Small intestine (tissue), 16 donors: ENCODE results near the gene RNPEPL1. TPM values are rescaled to one million over a fixed set of nuclear protein-coding genes. Genes with fewer than 3 reads are reported as not detected.
"Not testable (repeated sequence)": the region's sequence is repeated elsewhere in the genome, so short reads cannot be mapped to it uniquely, and the experiment has no call there.

Experiments used
- DNase-seq, 2 donors: peaks; one replicate each; pipeline versions ENCODE4 v3.0.0 to v3.0.0-alpha.2; 2013
- FAIRE-seq: peaks from 2 replicates; lab custom pipeline; 2012; peaks lifted over from hg19 to GRCh38; lab: Jason Lieb, UNC
- H3K27ac ChIP-seq, 3 donors: one replicate each; pipeline ENCODE4 v1.5.1; 2013; ENCODE audit warnings: low read length in 2 of 3, mild to moderate bottlenecking in 2 of 3, control low read depth in 1 of 3, inconsistent platforms in 1 of 3, low read depth in 1 of 3, moderate library complexity in 1 of 3
- H3K27me3 ChIP-seq, 3 donors: one replicate each; pipeline ENCODE4 v1.6.1; 2013; ENCODE audit warnings: low read length in 3 of 3, inconsistent platforms in 1 of 3; ENCODE audit not compliant: control insufficient read depth in 3 of 3, insufficient read depth in 3 of 3
- H3K36me3 ChIP-seq, 3 donors: one replicate each; pipeline ENCODE4 v1.6.1; 2013; ENCODE audit warnings: low read length in 3 of 3, inconsistent platforms in 1 of 3, low read depth in 1 of 3, mild to moderate bottlenecking in 1 of 3, moderate library complexity in 1 of 3; ENCODE audit not compliant: control insufficient read depth in 3 of 3, insufficient read depth in 2 of 3
- H3K4me1 ChIP-seq, 3 donors: one replicate each; pipeline ENCODE4 v1.6.1; 2013; ENCODE audit warnings: low read length in 2 of 3, inconsistent platforms in 1 of 3, low read depth in 1 of 3, mild to moderate bottlenecking in 1 of 3, moderate library complexity in 1 of 3; ENCODE audit not compliant: control insufficient read depth in 3 of 3, insufficient read depth in 2 of 3
- H3K4me3 ChIP-seq, 3 donors: one replicate each; pipeline ENCODE4 v1.5.1; 2013; ENCODE audit warnings: low read length in 3 of 3, control low read depth in 1 of 3, inconsistent platforms in 1 of 3, low read depth in 1 of 3, mild to moderate bottlenecking in 1 of 3, moderate library complexity in 1 of 3
- H3K9me3 ChIP-seq, 2 donors: one replicate each; pipeline ENCODE4 v1.6.1; 2013; ENCODE audit warnings: low read depth in 1 of 2, low read length in 1 of 2; ENCODE audit not compliant: control insufficient read depth in 2 of 2, insufficient read depth in 1 of 2
- WGBS, 3 donors: extraction: QIAGEN DNeasy Blood & Tissue Kit; methylation state at CpG; one replicate each; pipeline ENCODE4 v1.1.7; 2013; 5-methylcytosine and 5-hydroxymethylcytosine counted together
- long read RNA-seq, 10 donors: transcript quantifications; one replicate each; lab custom pipeline, GENCODE V29; 2026
- polyA plus RNA-seq, 4 donors: library from polyadenylated mRNA; stranded (reverse) in 3 of 4; unstranded in 1 of 4; fragments of 200-250 nt in 3 of 4; fragments of 120-200 nt in 1 of 4; gene quantifications; one replicate each; pipeline versions ENCODE4 v1.2.1 to v1.2.3, GENCODE V29; 2013
- donor health status: healthy with polysubstance abuse.
- donor health status: control.
- donor health status: control.
- donor health status: Bipolar disorder and iron deficiency.
- donor health status: healthy.

Gene RNPEPL1
- polyA plus RNA-seq = 100 to 1,000 TPM in 3 of 4 donors, 10 to 100 TPM in 1; 63.6 to 149 (median 115) TPM
- long read RNA-seq, donor 1 = 0 reads
- long read RNA-seq, donor 2, full-length matches to known transcripts = 4 of 4 reads
- long read RNA-seq, donor 2, partial matches to known transcripts = 0 of 4 reads
- long read RNA-seq, donor 2, other reads (novel, unspliced or antisense) = 0 of 4 reads
- long read RNA-seq, donor 3, full-length matches to known transcripts = 10 of 15 reads
- long read RNA-seq, donor 3, partial matches to known transcripts = 5 of 15 reads
- long read RNA-seq, donor 3, other reads (novel, unspliced or antisense) = 0 of 15 reads
- long read RNA-seq, donor 4 = 0 reads
- long read RNA-seq, donor 5, full-length matches to known transcripts = 4 of 4 reads
- long read RNA-seq, donor 5, partial matches to known transcripts = 0 of 4 reads
- long read RNA-seq, donor 5, other reads (novel, unspliced or antisense) = 0 of 4 reads
- long read RNA-seq, donor 6, full-length matches to known transcripts = 10 of 10 reads
- long read RNA-seq, donor 6, partial matches to known transcripts = 0 of 10 reads
- long read RNA-seq, donor 6, other reads (novel, unspliced or antisense) = 0 of 10 reads
- long read RNA-seq, donor 7 = 0 reads
- long read RNA-seq, donor 8 = 0 reads
- long read RNA-seq, donor 9, full-length matches to known transcripts = 3 of 17 reads
- long read RNA-seq, donor 9, partial matches to known transcripts = 14 of 17 reads
- long read RNA-seq, donor 9, other reads (novel, unspliced or antisense) = 0 of 17 reads
- long read RNA-seq, donor 10, full-length matches to known transcripts = 10 of 60 reads
- long read RNA-seq, donor 10, partial matches to known transcripts = 50 of 60 reads
- long read RNA-seq, donor 10, other reads (novel, unspliced or antisense) = 0 of 60 reads

DNA sequence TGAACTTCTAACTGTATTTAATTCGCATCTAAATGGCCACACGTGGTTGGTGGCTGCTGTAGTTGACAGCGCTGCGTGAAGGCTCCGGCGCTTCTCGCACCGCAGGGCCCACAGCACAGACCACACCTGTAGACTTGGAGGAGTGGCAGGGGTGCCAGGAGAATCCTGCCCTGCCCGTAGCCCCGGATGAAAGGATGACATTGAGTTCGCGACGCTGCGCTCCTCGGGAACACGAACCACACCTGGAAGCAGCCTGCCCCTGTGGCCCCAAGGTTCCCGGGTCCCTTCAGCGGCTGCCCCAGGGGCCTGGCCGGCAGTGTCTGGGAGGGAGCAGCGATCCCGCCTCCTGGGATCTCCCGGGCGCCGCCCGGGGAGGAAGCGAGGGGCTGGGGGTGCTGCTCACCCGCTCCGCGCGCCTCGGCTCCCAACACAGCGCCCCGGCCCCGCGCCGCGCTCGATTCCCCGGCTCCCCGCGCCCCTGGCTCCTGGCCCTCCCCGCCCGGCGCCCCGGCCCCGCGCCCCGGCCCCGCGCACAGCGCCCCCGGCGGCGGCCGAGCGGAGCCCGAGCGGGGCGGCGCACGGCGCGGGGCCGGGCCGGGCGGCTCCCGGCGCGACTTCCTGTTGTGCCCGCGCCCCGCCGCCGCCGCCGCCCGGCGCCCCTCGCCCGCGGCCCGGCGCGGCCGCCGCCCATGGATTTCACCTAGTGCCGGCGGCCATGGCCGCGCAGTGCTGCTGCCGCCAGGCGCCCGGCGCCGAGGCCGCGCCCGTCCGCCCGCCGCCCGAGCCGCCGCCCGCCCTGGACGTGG, at the start of gene RNPEPL1:
RNPEPL1 (plus strand) TSS at position 613 of the 806 bp plus-strand sequence; CDS start at position 716, 103 bp downstream.
- H3K4me3 ChIP-seq = peak within 1 kb of the TSS; percentile 71 to 80 (median 74)
- WGBS, 3 donors = 0 to 1% (median 1%) methylated on average over 25 to 106 of the region's 106 CpGs
- peaks cover 0 to 43% (median 2%) of the 10 kb centered on the region in 3 donors for H3K36me3 ChIP-seq
- peak; percentile 64 to 82 for DNase-seq
- H3K4me1 ChIP-seq = peaks cover 10 to 52% (median 19%) of the 10 kb centered on the region in 3 donors
- no peaks in the 10 kb centered on the region for H3K9me3 ChIP-seq
- no peaks in the 10 kb centered on the region for H3K27me3 ChIP-seq
- H3K27ac ChIP-seq = peak within 1 kb of the TSS; percentile 95 to 98 (median 96)
- no peak for FAIRE-seq

DNA sequence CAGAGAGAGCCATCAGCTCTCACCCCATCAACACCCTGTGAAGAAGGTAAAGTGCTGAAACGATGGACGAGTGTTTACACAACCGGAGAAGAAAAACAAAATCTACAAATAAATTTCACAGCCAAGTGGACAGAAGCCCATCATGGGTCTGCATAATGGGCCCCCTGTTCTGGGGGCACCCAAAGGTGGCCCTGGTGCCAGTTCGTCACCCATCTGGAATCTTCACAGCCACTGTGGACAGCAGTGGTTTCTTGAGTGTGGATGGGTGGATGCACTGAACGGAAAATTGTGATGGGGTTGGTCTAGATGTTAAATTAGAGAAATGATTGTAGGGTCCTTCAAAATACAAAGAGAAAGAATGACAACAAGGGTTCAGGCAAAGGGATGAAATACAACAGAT, 49.3 kb upstream of the RNPEPL1 start:
- Histone ChIP-seq H3K27me3 (peaks cover 0 to 18% (median 0%) of the 10 kb centered on the region in 3 donors), H3K9me3 (peaks cover 0 to 9% of the 10 kb centered on the region in 2 donors), H3K4me1 (no peaks in the 10 kb centered on the region), H3K36me3 (peaks cover 3 to 16% (median 4%) of the 10 kb centered on the region in 3 donors), H3K4me3 (no peak overlapping the region), H3K27ac (no peak overlapping the region)
- DNase-seq (no peak), FAIRE-seq (no peak)
- 91 to 96% (median 95%) methylated on average over 5 of the region's 5 CpGs for WGBS, 3 donors

DNA sequence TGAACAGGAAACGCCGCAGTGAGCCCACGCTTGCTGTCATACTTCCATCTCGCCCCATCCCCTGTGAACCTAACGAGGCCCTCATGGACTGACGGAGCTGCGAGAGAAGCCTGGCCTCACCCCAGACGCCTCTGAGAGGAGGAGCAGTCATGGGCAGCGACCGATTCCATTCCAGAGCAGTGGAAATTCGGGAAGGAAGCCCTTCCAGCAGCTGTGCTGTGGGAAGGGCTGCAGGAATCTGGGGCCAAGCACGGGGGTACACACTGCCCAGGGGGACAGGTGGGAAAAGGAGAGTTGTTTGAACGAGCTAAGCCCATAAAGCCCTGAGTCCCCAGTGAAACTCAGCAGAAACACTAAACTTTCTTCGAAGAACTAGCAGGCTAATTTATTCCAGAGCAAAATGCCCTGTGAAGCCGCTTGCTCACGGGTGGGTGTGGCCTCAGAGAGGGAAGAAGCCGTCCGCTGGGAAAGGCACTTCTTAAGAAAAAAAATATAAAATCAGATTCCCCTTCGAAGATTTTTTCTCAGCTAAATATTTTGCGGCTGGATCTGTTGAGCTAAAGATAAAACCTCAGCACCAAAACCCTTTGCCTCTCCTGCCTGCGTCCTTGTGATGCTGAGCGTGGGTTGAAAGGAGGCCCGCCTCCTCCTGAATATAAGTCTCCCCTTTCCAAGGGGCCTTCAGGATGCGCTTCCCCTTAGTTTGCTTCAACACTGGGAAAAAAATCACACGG, 48.7 kb upstream of the RNPEPL1 start:
- Histone ChIP-seq H3K36me3 (peaks cover 3 to 20% (median 4%) of the 10 kb centered on the region in 3 donors), H3K27ac (no peak overlapping the region), H3K27me3 (peaks cover 0 to 18% (median 0%) of the 10 kb centered on the region in 3 donors), H3K4me3 (no peak overlapping the region), H3K9me3 (peaks cover 0 to 12% of the 10 kb centered on the region in 2 donors), H3K4me1 (no peaks in the 10 kb centered on the region)
- DNase-seq (no peak), FAIRE-seq (no peak)
- 55 to 81% (median 81%) methylated on average over 25 of the region's 25 CpGs for WGBS, 3 donors

DNA sequence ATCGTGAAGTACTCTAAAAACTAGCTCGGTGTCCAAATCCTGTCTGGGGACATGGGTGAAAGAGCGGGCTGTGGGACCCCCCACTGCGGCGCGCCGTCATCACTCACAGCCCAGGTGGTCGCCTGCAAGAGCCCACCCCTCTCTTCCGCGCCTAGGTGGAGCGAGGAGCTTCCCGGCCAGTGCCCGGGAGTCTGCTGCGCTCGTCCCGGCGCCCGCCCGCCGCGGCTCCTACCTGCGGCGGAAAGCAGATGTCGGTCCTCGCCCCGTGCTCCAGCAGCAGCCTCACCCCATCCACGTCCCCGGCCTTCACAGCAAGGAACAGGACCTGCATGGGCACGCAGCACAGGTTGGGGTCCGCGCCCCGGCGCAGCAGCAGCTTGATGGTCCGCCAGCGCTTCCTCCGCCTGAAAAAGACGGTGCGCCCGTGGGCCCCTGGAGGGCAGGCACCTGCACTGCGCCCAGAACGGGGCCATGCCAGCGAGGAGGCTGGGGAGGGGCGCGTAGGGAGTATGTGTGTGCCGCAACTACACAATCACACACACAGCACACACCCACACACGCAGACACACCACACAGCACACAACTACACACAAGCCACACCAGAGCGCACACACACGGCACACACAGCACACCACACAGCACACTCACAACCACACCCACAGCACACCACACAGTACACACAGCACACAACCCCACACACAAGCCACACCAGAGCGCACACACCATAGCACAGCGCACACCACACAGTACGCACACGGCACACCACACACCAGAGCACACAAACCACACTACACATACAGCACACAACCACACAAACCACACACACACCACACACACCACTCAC, 47.9 kb upstream of the RNPEPL1 start:
- no peak for FAIRE-seq
- H3K4me3 ChIP-seq = no peak overlapping the region

DNA sequence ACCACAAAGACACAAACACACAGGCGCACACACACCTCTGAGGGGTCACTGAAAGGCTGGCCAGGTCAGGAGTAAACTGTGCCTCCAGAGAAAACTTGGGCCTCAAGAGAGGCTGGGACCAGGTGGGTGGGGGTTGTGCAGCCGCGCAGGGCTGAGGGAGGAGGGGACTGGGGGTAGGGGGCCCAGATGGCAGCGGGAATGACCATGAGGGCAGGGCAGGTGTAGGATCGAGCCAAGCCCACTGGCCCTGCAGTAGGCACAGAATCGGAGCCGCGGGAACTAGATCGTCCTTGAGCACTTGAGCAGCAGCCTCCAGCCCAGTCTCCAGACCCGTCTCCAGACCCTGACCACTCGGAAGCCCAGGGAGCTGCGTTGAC, 47.3 kb upstream of the RNPEPL1 start:
- DNase-seq (no peak), FAIRE-seq (no peak)
- peaks cover 3 to 31% (median 6%) of the 10 kb centered on the region in 3 donors for H3K36me3 ChIP-seq
- no peak overlapping the region for H3K4me3 ChIP-seq
- no peak overlapping the region for H3K27ac ChIP-seq
- 88 to 95% (median 92%) methylated on average over 12 of the region's 12 CpGs for WGBS, 3 donors
- peaks cover 0 to 25% of the 10 kb centered on the region in 2 donors for H3K9me3 ChIP-seq
- H3K4me1 ChIP-seq = no peaks in the 10 kb centered on the region
- peaks cover 0 to 18% (median 0%) of the 10 kb centered on the region in 3 donors for H3K27me3 ChIP-seq

More for the DNA sequence above, 47.9 kb upstream of the RNPEPL1 start:
- Histone ChIP-seq H3K27me3 (peaks cover 0 to 18% (median 0%) of the 10 kb centered on the region in 3 donors), H3K27ac (no peak overlapping the region), H3K36me3 (peaks cover 3 to 25% (median 6%) of the 10 kb centered on the region in 3 donors), H3K9me3 (peaks cover 0 to 19% of the 10 kb centered on the region in 2 donors), H3K4me1 (no peaks in the 10 kb centered on the region)
- 31 to 62% (median 61%) methylated on average over 43 to 52 of the region's 52 CpGs for WGBS, 3 donors
- DNase-seq = peak in 1 of 2 donors; percentile 24

- not testable (repeated sequence) for DNase-seq
Measured at GRCh38 chr2:240521885-240522284, 46.4 kb upstream of the RNPEPL1 start.

DNA sequence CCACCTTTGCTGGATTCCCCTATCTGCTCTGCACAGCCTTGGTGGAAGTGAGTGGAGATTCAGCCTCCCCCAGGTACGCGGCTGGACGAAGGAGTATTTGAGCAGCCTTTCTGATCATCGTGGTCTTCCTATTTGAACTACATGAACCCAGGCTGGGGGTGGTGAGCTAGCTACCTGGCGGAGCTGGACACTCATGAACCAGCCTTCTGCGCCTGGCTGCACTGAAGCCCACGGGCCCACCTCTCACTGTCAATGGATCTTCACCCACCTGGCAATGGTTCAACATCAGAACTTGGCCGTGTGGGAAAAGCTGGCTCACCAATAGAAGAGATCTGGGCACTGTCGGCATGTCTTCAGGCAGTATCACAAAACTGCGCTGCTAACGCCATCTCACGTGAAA, 45.9 kb upstream of the RNPEPL1 start:
- 96 to 98% (median 97%) methylated on average over 12 of the region's 12 CpGs for WGBS, 3 donors
- Histone ChIP-seq H3K4me3 (no peak overlapping the region), H3K27ac (no peak overlapping the region), H3K36me3 (peaks cover 3 to 37% (median 6%) of the 10 kb centered on the region in 3 donors), H3K9me3 (peaks cover 0 to 34% of the 10 kb centered on the region in 2 donors), H3K27me3 (peaks cover 0 to 18% (median 0%) of the 10 kb centered on the region in 3 donors), H3K4me1 (no peaks in the 10 kb centered on the region)
- FAIRE-seq = no peak
- DNase-seq = no peak

More at GRCh38 chr2:240521885-240522284, 46.4 kb upstream of the RNPEPL1 start:
- H3K27ac ChIP-seq, H3K4me1 ChIP-seq, FAIRE-seq, H3K4me3 ChIP-seq: not testable (repeated sequence)
- peaks cover 0 to 32% of the 10 kb centered on the region in 2 donors for H3K9me3 ChIP-seq
- 96 to 98% (median 96%) methylated on average over 5 of the region's 5 CpGs for WGBS, 3 donors
- peaks cover 0 to 18% (median 0%) of the 10 kb centered on the region in 3 donors for H3K27me3 ChIP-seq
- H3K36me3 ChIP-seq = peaks cover 3 to 37% (median 6%) of the 10 kb centered on the region in 3 donors
